ENCODE results near the gene USE1.
"Not testable (repeated sequence)": the region's sequence is repeated elsewhere in the genome, so short reads cannot be mapped to it uniquely, and the experiment has no call there.

USE1 gene

GRCh38 chr19:17215127-17215971 lies at the start of gene USE1:
TSS of gene USE1 (plus strand) at chr19:17215357. CDS start at chr19:17215406, 49 bp downstream.
- ATAC-seq (ENCODE audit: low read depth) (peak; percentile 97), DNase-seq (ENCODE audit: low spot score in 2 of 2) (peak; percentile 74 to 82)
- peak within 1 kb of the TSS; percentile 93 for H3K27ac Mint-ChIP-seq
- peaks cover 12% of the 10 kb centered on the region for H3K4me1 Mint-ChIP-seq
- H3K36me3 Mint-ChIP-seq, result peaks cover 24% of the 10 kb centered on the region
- H3K9me3 Mint-ChIP-seq, result peaks cover 1% of the 10 kb centered on the region
- H3K27me3 Mint-ChIP-seq, result no peaks in the 10 kb centered on the region
- H3K4me3 Mint-ChIP-seq, result peak within 1 kb of the TSS; percentile 88

GRCh38 chr19:17165715-17166114 lies 49.4 kb upstream of the USE1 start:
- H3K27ac Mint-ChIP-seq, result no peak overlapping the region
- no peak for DNase-seq (ENCODE audit: low spot score in 2 of 2)
- no peak overlapping the region for H3K4me3 Mint-ChIP-seq
- peaks cover 35% of the 10 kb centered on the region for H3K36me3 Mint-ChIP-seq
- no peaks in the 10 kb centered on the region for H3K27me3 Mint-ChIP-seq
- H3K9me3 Mint-ChIP-seq, result no peaks in the 10 kb centered on the region
- ATAC-seq (ENCODE audit: low read depth), result no peak
- H3K4me1 Mint-ChIP-seq, result no peaks in the 10 kb centered on the region

- H3K27me3 Mint-ChIP-seq, result no peaks in the 10 kb centered on the region
- H3K9me3 Mint-ChIP-seq, result no peaks in the 10 kb centered on the region
- H3K27ac Mint-ChIP-seq, result peak overlapping the region; percentile 86
- no peaks in the 10 kb centered on the region for H3K4me1 Mint-ChIP-seq
- peaks cover 14% of the 10 kb centered on the region for H3K36me3 Mint-ChIP-seq
- DNase-seq (ENCODE audit: low spot score in 2 of 2) (no peak), ATAC-seq (ENCODE audit: low read depth) (peak; percentile 91)
- no peak overlapping the region for H3K4me3 Mint-ChIP-seq
Measured at GRCh38 chr19:17170538-17171297, 44.4 kb upstream of the USE1 start.

- peaks cover 12% of the 10 kb centered on the region for H3K36me3 Mint-ChIP-seq
- H3K4me3 Mint-ChIP-seq, result no peak overlapping the region
- no peak overlapping the region for H3K27ac Mint-ChIP-seq
Measured at GRCh38 chr19:17171874-17172273, 43.3 kb upstream of the USE1 start.

GRCh38 chr19:17172624-17173345 lies 42.4 kb upstream of the USE1 start:
- Mint-ChIP-seq H3K4me3 (no peak overlapping the region), H3K36me3 (peaks cover 16% of the 10 kb centered on the region), H3K9me3 (no peaks in the 10 kb centered on the region), H3K27me3 (no peaks in the 10 kb centered on the region), H3K27ac (peak overlapping the region; percentile 45), H3K4me1 (no peaks in the 10 kb centered on the region)
- ATAC-seq (ENCODE audit: low read depth), result no peak
- DNase-seq (ENCODE audit: low spot score in 2 of 2), result no peak

More at GRCh38 chr19:17171874-17172273, 43.3 kb upstream of the USE1 start:
- Mint-ChIP-seq H3K9me3 (no peaks in the 10 kb centered on the region), H3K4me1 (no peaks in the 10 kb centered on the region), H3K27me3 (no peaks in the 10 kb centered on the region)
- ATAC-seq (ENCODE audit: low read depth), result no peak
- DNase-seq (ENCODE audit: low spot score in 2 of 2), result no peak

- Mint-ChIP-seq H3K27ac (no peak overlapping the region), H3K36me3 (peaks cover 16% of the 10 kb centered on the region), H3K4me1 (peaks cover 12% of the 10 kb centered on the region), H3K27me3 (no peaks in the 10 kb centered on the region), H3K4me3 (no peak overlapping the region), H3K9me3 (no peaks in the 10 kb centered on the region)
- DNase-seq (ENCODE audit: low spot score in 2 of 2) (no peak), ATAC-seq (ENCODE audit: low read depth) (no peak)
Measured at GRCh38 chr19:17178291-17178690, 36.9 kb upstream of the USE1 start.

GRCh38 chr19:17180997-17181702 lies 34.0 kb upstream of the USE1 start:
- no peak for ATAC-seq (ENCODE audit: low read depth)
- Mint-ChIP-seq H3K4me3 (peak overlapping the region; percentile 11), H3K27ac (peak overlapping the region; percentile 74), H3K4me1 (peaks cover 27% of the 10 kb centered on the region), H3K9me3 (no peaks in the 10 kb centered on the region), H3K36me3 (peaks cover 15% of the 10 kb centered on the region), H3K27me3 (no peaks in the 10 kb centered on the region)
- DNase-seq (ENCODE audit: low spot score in 2 of 2), result no peak

- DNase-seq (ENCODE audit: low spot score in 2 of 2) (peak in 1 of 2 donors; percentile 43), ATAC-seq (ENCODE audit: low read depth) (peak; percentile 56)
- no peaks in the 10 kb centered on the region for H3K9me3 Mint-ChIP-seq
- H3K4me1 Mint-ChIP-seq, result peaks cover 29% of the 10 kb centered on the region
- H3K36me3 Mint-ChIP-seq, result peaks cover 10% of the 10 kb centered on the region
- H3K27me3 Mint-ChIP-seq, result no peaks in the 10 kb centered on the region
- peak overlapping the region; percentile 80 for H3K4me3 Mint-ChIP-seq
- H3K27ac Mint-ChIP-seq, result peak overlapping the region; percentile 82
Measured at GRCh38 chr19:17183271-17183761, 31.8 kb upstream of the USE1 start.

- Mint-ChIP-seq H3K27ac (peak overlapping the region; percentile 82), H3K36me3 (peaks cover 12% of the 10 kb centered on the region), H3K27me3 (no peaks in the 10 kb centered on the region), H3K4me3 (peak overlapping the region; percentile 80), H3K9me3 (no peaks in the 10 kb centered on the region), H3K4me1 (peaks cover 29% of the 10 kb centered on the region)
- DNase-seq (ENCODE audit: low spot score in 2 of 2), result peak; percentile 33 to 39
- peak; percentile 70 for ATAC-seq (ENCODE audit: low read depth)
Measured at GRCh38 chr19:17183858-17184321, 31.3 kb upstream of the USE1 start.

GRCh38 chr19:17184371-17184841 lies 30.8 kb upstream of the USE1 start:
- peak overlapping the region; percentile 80 for H3K4me3 Mint-ChIP-seq
- no peaks in the 10 kb centered on the region for H3K9me3 Mint-ChIP-seq
- peak overlapping the region; percentile 82 for H3K27ac Mint-ChIP-seq
- H3K27me3 Mint-ChIP-seq, result no peaks in the 10 kb centered on the region
- peaks cover 12% of the 10 kb centered on the region for H3K36me3 Mint-ChIP-seq
- ATAC-seq (ENCODE audit: low read depth) (peak; percentile 72), DNase-seq (ENCODE audit: low spot score in 2 of 2) (peak in 1 of 2 donors; percentile 40)
- H3K4me1 Mint-ChIP-seq, result peaks cover 29% of the 10 kb centered on the region

- H3K36me3 Mint-ChIP-seq, result peaks cover 12% of the 10 kb centered on the region
- H3K27ac Mint-ChIP-seq, result no peak overlapping the region
Measured at GRCh38 chr19:17185590-17185989, 29.6 kb upstream of the USE1 start.

GRCh38 chr19:17191736-17192135 lies 23.4 kb upstream of the USE1 start:
- not testable (repeated sequence) for H3K4me1 Mint-ChIP-seq; H3K4me3 Mint-ChIP-seq; DNase-seq (ENCODE audit: low spot score in 2 of 2); H3K27ac Mint-ChIP-seq; ATAC-seq (ENCODE audit: low read depth); H3K27me3 Mint-ChIP-seq; H3K9me3 Mint-ChIP-seq
- H3K36me3 Mint-ChIP-seq, result peaks cover 30% of the 10 kb centered on the region

More at GRCh38 chr19:17185590-17185989, 29.6 kb upstream of the USE1 start:
- Mint-ChIP-seq H3K9me3 (no peaks in the 10 kb centered on the region), H3K27me3 (no peaks in the 10 kb centered on the region), H3K4me1 (peaks cover 29% of the 10 kb centered on the region), H3K4me3 (no peak overlapping the region)
- ATAC-seq (ENCODE audit: low read depth), result no peak
- no peak for DNase-seq (ENCODE audit: low spot score in 2 of 2)

- no peak overlapping the region for H3K4me3 Mint-ChIP-seq
- H3K27ac Mint-ChIP-seq, result no peak overlapping the region
- H3K27me3 Mint-ChIP-seq, result no peaks in the 10 kb centered on the region
- ATAC-seq (ENCODE audit: low read depth) (no peak), DNase-seq (ENCODE audit: low spot score in 2 of 2) (no peak)
- H3K4me1 Mint-ChIP-seq, result peaks cover 8% of the 10 kb centered on the region
- H3K9me3 Mint-ChIP-seq, result no peaks in the 10 kb centered on the region
- peaks cover 32% of the 10 kb centered on the region for H3K36me3 Mint-ChIP-seq
Measured at GRCh38 chr19:17192751-17193150, 22.4 kb upstream of the USE1 start.

All from memory B cell (primary cell).